Ovary (tissue), 9 donors: Measurements from ENCODE around the gene SMG6. TPM values are rescaled to one million over a fixed set of nuclear protein-coding genes. Genes with fewer than 3 reads are reported as not detected.
A peak's percentile ranks its signal among the peaks of the same experiment; 100 is the strongest.

ENCODE experiments used
- DNase-seq, 5 donors: peaks; one replicate each; pipeline ENCODE4 v3.0.0-alpha.2; 2019 to 2020
- H3K27ac ChIP-seq, 2 donors: fragments of 200-600 bp; one replicate each; pipeline versions ENCODE4 v1.5.1 to v1.8.0; 2019 to 2022
- H3K27me3 ChIP-seq: fragments of 200-600 bp; one replicate; pipeline ENCODE4 v1.8.0; 2022
- H3K36me3 ChIP-seq: fragments of 200-600 bp; sonication (generic); one replicate; pipeline ENCODE4 v1.5.1; 2019
- H3K4me1 ChIP-seq: one replicate; pipeline ENCODE4 v1.8.1; 2013; ENCODE audit warnings: mild to moderate bottlenecking, moderate library complexity; ENCODE audit not compliant: insufficient read depth
- H3K4me3 ChIP-seq: fragments of 200-600 bp; sonication (generic); one replicate; pipeline ENCODE4 v1.5.1; 2017
- H3K9me3 ChIP-seq, 2 donors: fragments of 200-600 bp in 1 of 2; sonication (generic) in 1 of 2; one replicate each; pipeline versions ENCODE4 v1.5.1 to v1.8.1; 2013 to 2019; ENCODE audit warnings: mild to moderate bottlenecking in 1 of 2, moderate library complexity in 1 of 2
- CTCF ChIP-seq, 3 donors: fragments of 450-650 bp in 2 of 3; fragments of 200-600 bp in 1 of 3; IDR thresholded peaks; one replicate each; pipeline versions ENCODE4 v1.5.1 to v1.8.0; 2016 to 2022; ENCODE audit warnings: antibody characterized with exemption in 3 of 3, mild to moderate bottlenecking in 1 of 3
- EP300 ChIP-seq: sonication (generic); formaldehyde crosslinking; IDR thresholded peaks from one replicate; pipeline ENCODE4 v1.6.1; 2017; ENCODE audit warnings: antibody characterized with exemption
- POLR2A ChIP-seq: fragments of 450-650 bp; IDR thresholded peaks from one replicate; pipeline ENCODE4 v1.6.1; 2017; ENCODE audit warnings: antibody characterized with exemption, mild to moderate bottlenecking, moderate library complexity
- WGBS, 3 donors: extraction: QIAGEN DNeasy Blood & Tissue Kit in 1 of 3; methylation state at CpG; one replicate each; pipeline versions ENCODE4 v1.1.5 to v1.1.7; 2013 to 2017; 5-methylcytosine and 5-hydroxymethylcytosine counted together
- intact Hi-C, 4 donors: fragments of 100-400 bp; cut with DNase I; formaldehyde crosslinking; loops; one replicate each; pipeline versions ENCODE4 v1.11.0 to v1.15.1; 2022 to 2023
- polyA plus RNA-seq, 2 donors: library from polyadenylated mRNA; stranded (reverse); fragments of 200-250 nt in 1 of 2; fragments of 350-450 nt in 1 of 2; fragmentation: Illumina TruSeq in 1 of 2; extraction: RNeasy Lipid Tissue Mini Kit (QIAGEN cat#74804) in 1 of 2; gene quantifications; one replicate each; pipeline ENCODE4 v1.2.3, GENCODE V29; 2013 to 2014
- total RNA-seq, 7 donors: library from RNA; depleted of rRNA in 2 of 7; stranded (reverse); fragments of >200 nt in 2 of 7; fragmentation: NEBNext Ultra II Directional in 3 of 7; extraction: Animal tissue kit (Norgen Biotek cat#: 25700) in 3 of 7; gene quantifications; one replicate each; pipeline versions ENCODE4 v1.1.0 to v1.2.4, GENCODE V29; 2016 to 2023
- donor health status: DM: no; HTN: no; CAD: no; lungs with moderate emphysema.
- donor health status: DM: no; HTN: no; CAD: no.
- donor health status: Bipolar disorder and iron deficiency.
- donor health status: DM: yes; HTN: yes; CAD: no.
- donor health status: DM: no; HTN: no; CAD: no.
- donor health status: DM: yes; HTN: yes; CAD: no.

SMG6 gene
- total and polyA plus RNA-seq, 9 donors: 33.8 to 66.0 (median 51.0) TPM

- 87 to 95% (median 92%) methylated on average over 6 of the region's 6 CpGs for WGBS, 3 donors
- H3K9me3 ChIP-seq: no peaks in the 10 kb centered on the region
- H3K27me3 ChIP-seq: no peaks in the 10 kb centered on the region
- H3K4me3 ChIP-seq: no peak overlapping the region
- intact Hi-C loops: no loop called here
- DNase-seq: no peak
- H3K36me3 ChIP-seq: no peaks in the 10 kb centered on the region
- H3K4me1 ChIP-seq: peaks cover 2% of the 10 kb centered on the region
- TF ChIP-seq POLR2A: no peak
- no peak for TF ChIP-seq CTCF (IDR thresholded peaks at IDR 0.05)
- no peak for TF ChIP-seq EP300
- H3K27ac ChIP-seq: no peak overlapping the region
Observed at GRCh38 chr17:2136241-2136640, 167.3 kb downstream of the SMG6 start.

- Histone ChIP-seq H3K9me3 (no peaks in the 10 kb centered on the region), H3K27me3 (no peaks in the 10 kb centered on the region), H3K4me3 (no peak overlapping the region), H3K4me1 (peaks cover 9% of the 10 kb centered on the region), H3K36me3 (no peaks in the 10 kb centered on the region), H3K27ac (no peak overlapping the region)
- intact Hi-C loops: loop anchor here in 1 of 4 donors (10.0 kb wide), 1 partner anchor 47 kb away; no protein-coding TSS in a partner anchor
- TF ChIP-seq CTCF (IDR thresholded peaks at IDR 0.05) (no peak), EP300 (no peak), POLR2A (no peak)
- WGBS, 3 donors: 94 to 96% (median 94%) methylated on average over 15 of the region's 15 CpGs
- no peak for DNase-seq
Observed at GRCh38 chr17:2128011-2128410, 175.6 kb downstream of the SMG6 start.

- Histone ChIP-seq H3K4me3 (no peak overlapping the region), H3K4me1 (peaks cover 13% of the 10 kb centered on the region), H3K36me3 (no peaks in the 10 kb centered on the region), H3K9me3 (no peaks in the 10 kb centered on the region), H3K27me3 (no peaks in the 10 kb centered on the region), H3K27ac (no peak overlapping the region)
- intact Hi-C loops: loop anchor here in 1 of 4 donors (10.0 kb wide), 1 partner anchor 50 kb away; no protein-coding TSS in a partner anchor
- 94 to 96% (median 96%) methylated on average over 6 of the region's 6 CpGs for WGBS, 3 donors
- no peak for DNase-seq
- no peak for TF ChIP-seq EP300
- no peak for TF ChIP-seq CTCF (IDR thresholded peaks at IDR 0.05)
- no peak for TF ChIP-seq POLR2A
Observed at GRCh38 chr17:2125013-2125535, 178.5 kb downstream of the SMG6 start.

GRCh38 chr17:2124391-2124790 lies 179.2 kb downstream of the SMG6 start:
- DNase-seq: no peak
- Histone ChIP-seq H3K9me3 (no peaks in the 10 kb centered on the region), H3K36me3 (no peaks in the 10 kb centered on the region), H3K4me1 (peaks cover 13% of the 10 kb centered on the region), H3K4me3 (no peak overlapping the region), H3K27ac (peak overlapping the region in 1 of 2 donors; percentile 16), H3K27me3 (no peaks in the 10 kb centered on the region)
- intact Hi-C loops: loop anchor here in 2 of 4 donors (5.0 to 10.0 kb wide), 2 partner anchors 48 to 50 kb away; no protein-coding TSS in a partner anchor
- TF ChIP-seq POLR2A: no peak
- no peak for TF ChIP-seq EP300
- no peak for TF ChIP-seq CTCF (IDR thresholded peaks at IDR 0.05)
- 63 to 69% (median 65%) methylated on average over 6 of the region's 6 CpGs for WGBS, 3 donors
